Subcutaneous preadipocyte (primary cell): Measurements from ENCODE around the gene GPX3. TPM values are rescaled to one million over a fixed set of nuclear protein-coding genes. Genes with fewer than 3 reads are reported as not detected.

Source experiments
- total RNA-seq: library from RNA; depleted of rRNA; stranded (reverse); fragments of >200 nt; gene quantifications from 2 replicates; pipeline ENCODE4 v1.2.3, GENCODE V29; 2012

GPX3 gene, protein sequence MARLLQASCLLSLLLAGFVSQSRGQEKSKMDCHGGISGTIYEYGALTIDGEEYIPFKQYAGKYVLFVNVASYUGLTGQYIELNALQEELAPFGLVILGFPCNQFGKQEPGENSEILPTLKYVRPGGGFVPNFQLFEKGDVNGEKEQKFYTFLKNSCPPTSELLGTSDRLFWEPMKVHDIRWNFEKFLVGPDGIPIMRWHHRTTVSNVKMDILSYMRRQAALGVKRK
- total RNA-seq, result 3.1 and 32.3 TPM in 2 replicates

DNA sequence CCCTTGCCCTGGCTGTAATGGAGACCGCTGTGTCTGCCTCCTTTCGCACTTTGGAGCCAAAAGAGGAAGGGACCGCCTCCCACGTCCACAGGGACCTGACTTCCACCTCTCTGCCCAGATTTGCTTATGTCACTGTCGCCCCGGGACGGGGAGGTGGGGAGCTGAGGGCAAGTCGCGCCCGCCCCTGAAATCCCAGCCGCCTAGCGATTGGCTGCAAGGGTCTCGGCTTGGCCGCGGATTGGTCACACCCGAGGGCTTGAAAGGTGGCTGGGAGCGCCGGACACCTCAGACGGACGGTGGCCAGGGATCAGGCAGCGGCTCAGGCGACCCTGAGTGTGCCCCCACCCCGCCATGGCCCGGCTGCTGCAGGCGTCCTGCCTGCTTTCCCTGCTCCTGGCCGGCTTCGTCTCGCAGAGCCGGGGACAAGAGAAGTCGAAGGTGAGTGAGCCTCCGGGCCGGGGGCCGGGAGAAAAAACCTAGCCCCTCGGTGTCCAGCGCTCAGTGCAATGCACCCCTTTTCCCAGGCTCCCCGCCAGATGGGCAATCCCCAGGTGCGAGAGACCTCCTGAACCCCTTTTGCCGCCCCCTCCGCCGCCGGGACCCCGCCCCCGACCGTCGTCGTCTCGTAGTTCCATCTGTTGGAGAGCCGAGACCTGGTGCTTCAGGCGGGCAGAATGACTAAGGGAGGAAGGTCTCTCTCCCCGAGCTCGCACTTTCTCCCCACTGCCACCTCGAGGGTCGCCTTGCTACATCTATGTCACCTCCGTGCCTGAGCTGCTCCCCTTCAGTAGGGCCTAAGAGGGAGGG is at the start of gene GPX3:
Gene GPX3 (plus strand): TSS at position 288 of the 807 bp plus-strand sequence. CDS start 64 bp downstream, at position 352.

Other genes with a start within 250 kb of the GPX3 start
- gene SMIM3, start 241.8 kb upstream of the GPX3 start, total RNA-seq, result 101 and 126 TPM in 2 replicates
- under 0.01 and 0.20 TPM in 2 replicates for gene IRGM, start 174.1 kb upstream of the GPX3 start, total RNA-seq
- 4.4 and 6.3 TPM in 2 replicates for gene ZNF300, start 115.6 kb upstream of the GPX3 start, total RNA-seq
- gene TNIP1, start 60.4 kb downstream of the GPX3 start, total RNA-seq, result 44.1 and 65.7 TPM in 2 replicates
- 345 and 356 TPM in 2 replicates for gene ANXA6, start 137.2 kb downstream of the GPX3 start, total RNA-seq
- gene CCDC69, start 203.5 kb downstream of the GPX3 start, total RNA-seq, result 5.1 and 6.2 TPM in 2 replicates
- gene GM2A, start 232.6 kb downstream of the GPX3 start, total RNA-seq, result 25.2 and 29.0 TPM in 2 replicates